ENCODE data around the gene ADGRV1.

- TF ChIP-seq POLR2A (IDR thresholded peaks at IDR 0.05) (no peak), CTCF (IDR thresholded peaks at IDR 0.05) (no peak)
These were observed 565.3 kb downstream of the ADGRV1 start for GRCh38 chr5:91123901-91124300.

Data from Peyer's patch (tissue), 4 donors.